ENCODE measurements around the gene DUSP2. TPM values are rescaled to one million over a fixed set of nuclear protein-coding genes. Genes with fewer than 3 reads are reported as not detected.

Gene DUSP2
- total and polyA plus RNA-seq, 10 of the 15 experiments (the other 5 are each of a cell fraction or from before 2014, with no cell fraction given): 9.7 to 212 (median 57.2) TPM

GRCh38 chr2:96156926-96157648 is 11.8 kb upstream of the DUSP2 start (continued):
- TF ChIP-seq CTCF (IDR thresholded peaks at IDR 0.05 in 2 of 3, conservative IDR thresholded peaks at IDR 0.05 in 1 of 3; ENCODE audit: control insufficient read depth in 2 of 3, extremely low read depth in 1 of 3, insufficient read depth in 1 of 3, low read depth in 3 of 3, low read length in 3 of 3) (no peak; a peak in 1 of 6 replicates), GATAD2B (conservative IDR thresholded peaks at IDR 0.05; ENCODE audit: low read depth) (peak; percentile 98), ASH2L (IDR thresholded peaks at IDR 0.05; ENCODE audit: borderline replicate concordance, low read depth) (no peak), RB1 (IDR thresholded peaks at IDR 0.05; ENCODE audit: borderline replicate concordance) (peak; percentile 100), SPI1 (IDR thresholded peaks at IDR 0.05; ENCODE audit: borderline replicate concordance, insufficient read depth, low read depth, low read length) (no peak), POU2F2 (IDR thresholded peaks at IDR 0.05; ENCODE audit: borderline replicate concordance, low read depth, low read length) (no peak), MTA3 (IDR thresholded peaks at IDR 0.05; ENCODE audit: borderline replicate concordance, low read length) (no peak), CHD4 (IDR thresholded peaks at IDR 0.05) (no peak), CBX5 (IDR thresholded peaks at IDR 0.05; ENCODE audit: low read depth) (no peak), CREM (IDR thresholded peaks at IDR 0.05; ENCODE audit: low read depth) (no peak; the same call in 1 of the 2 replicates), ZNF217 (IDR thresholded peaks at IDR 0.05) (no peak), HCFC1 (IDR thresholded peaks at IDR 0.05; ENCODE audit: low read length) (0 out of 2 replicates have a peak, but pooled peaks have one; percentile 6), IRF5 (IDR thresholded peaks at IDR 0.05; ENCODE audit: borderline replicate concordance) (no peak), NFYA (IDR thresholded peaks at IDR 0.05; ENCODE audit: borderline replicate concordance, low read depth, low read length) (no peak), RAD51 (IDR thresholded peaks at IDR 0.05) (no peak), SREBF1 (IDR thresholded peaks at IDR 0.05; ENCODE audit: low read length) (no peak), MEF2A (IDR thresholded peaks at IDR 0.05; ENCODE audit: insufficient read depth, low read depth, low read length) (no peak), SMAD5 (IDR thresholded peaks at IDR 0.05; ENCODE audit: low read depth) (no peak)
- TF ChIP-seq, protein P1, sequence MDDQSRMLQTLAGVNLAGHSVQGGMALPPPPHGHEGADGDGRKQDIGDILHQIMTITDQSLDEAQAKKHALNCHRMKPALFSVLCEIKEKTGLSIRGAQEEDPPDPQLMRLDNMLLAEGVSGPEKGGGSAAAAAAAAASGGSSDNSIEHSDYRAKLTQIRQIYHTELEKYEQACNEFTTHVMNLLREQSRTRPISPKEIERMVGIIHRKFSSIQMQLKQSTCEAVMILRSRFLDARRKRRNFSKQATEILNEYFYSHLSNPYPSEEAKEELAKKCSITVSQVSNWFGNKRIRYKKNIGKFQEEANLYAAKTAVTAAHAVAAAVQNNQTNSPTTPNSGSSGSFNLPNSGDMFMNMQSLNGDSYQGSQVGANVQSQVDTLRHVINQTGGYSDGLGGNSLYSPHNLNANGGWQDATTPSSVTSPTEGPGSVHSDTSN (IDR thresholded peaks at IDR 0.05; ENCODE audit: insufficient replicate concordance, low read depth, low read length): no peak
- TF ChIP-seq, protein P2, sequence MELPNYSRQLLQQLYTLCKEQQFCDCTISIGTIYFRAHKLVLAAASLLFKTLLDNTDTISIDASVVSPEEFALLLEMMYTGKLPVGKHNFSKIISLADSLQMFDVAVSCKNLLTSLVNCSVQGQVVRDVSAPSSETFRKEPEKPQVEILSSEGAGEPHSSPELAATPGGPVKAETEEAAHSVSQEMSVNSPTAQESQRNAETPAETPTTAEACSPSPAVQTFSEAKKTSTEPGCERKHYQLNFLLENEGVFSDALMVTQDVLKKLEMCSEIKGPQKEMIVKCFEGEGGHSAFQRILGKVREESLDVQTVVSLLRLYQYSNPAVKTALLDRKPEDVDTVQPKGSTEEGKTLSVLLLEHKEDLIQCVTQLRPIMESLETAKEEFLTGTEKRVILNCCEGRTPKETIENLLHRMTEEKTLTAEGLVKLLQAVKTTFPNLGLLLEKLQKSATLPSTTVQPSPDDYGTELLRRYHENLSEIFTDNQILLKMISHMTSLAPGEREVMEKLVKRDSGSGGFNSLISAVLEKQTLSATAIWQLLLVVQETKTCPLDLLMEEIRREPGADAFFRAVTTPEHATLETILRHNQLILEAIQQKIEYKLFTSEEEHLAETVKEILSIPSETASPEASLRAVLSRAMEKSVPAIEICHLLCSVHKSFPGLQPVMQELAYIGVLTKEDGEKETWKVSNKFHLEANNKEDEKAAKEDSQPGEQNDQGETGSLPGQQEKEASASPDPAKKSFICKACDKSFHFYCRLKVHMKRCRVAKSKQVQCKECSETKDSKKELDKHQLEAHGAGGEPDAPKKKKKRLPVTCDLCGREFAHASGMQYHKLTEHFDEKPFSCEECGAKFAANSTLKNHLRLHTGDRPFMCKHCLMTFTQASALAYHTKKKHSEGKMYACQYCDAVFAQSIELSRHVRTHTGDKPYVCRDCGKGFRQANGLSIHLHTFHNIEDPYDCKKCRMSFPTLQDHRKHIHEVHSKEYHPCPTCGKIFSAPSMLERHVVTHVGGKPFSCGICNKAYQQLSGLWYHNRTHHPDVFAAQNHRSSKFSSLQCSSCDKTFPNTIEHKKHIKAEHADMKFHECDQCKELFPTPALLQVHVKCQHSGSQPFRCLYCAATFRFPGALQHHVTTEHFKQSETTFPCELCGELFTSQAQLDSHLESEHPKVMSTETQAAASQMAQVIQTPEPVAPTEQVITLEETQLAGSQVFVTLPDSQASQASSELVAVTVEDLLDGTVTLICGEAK (IDR thresholded peaks at IDR 0.05; ENCODE audit: borderline replicate concordance): no peak
- TF ChIP-seq, protein P3, sequence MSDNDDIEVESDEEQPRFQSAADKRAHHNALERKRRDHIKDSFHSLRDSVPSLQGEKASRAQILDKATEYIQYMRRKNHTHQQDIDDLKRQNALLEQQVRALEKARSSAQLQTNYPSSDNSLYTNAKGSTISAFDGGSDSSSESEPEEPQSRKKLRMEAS (IDR thresholded peaks at IDR 0.05; ENCODE audit: low read depth, low read length): no peak

Data from GM12878 (cell line).